ENCODE measurements around the gene DSE. TPM values are rescaled to one million over a fixed set of nuclear protein-coding genes. Genes with fewer than 3 reads are reported as not detected.

DSE gene
- polyA plus RNA-seq, 1 donor, result 16.8 TPM

GRCh38 chr6:116429111-116429510, 58.4 kb downstream of the DSE start:
- no peak overlapping the region for H3K4me3 ChIP-seq (ENCODE audit: low read length)
- H3K36me3 ChIP-seq (ENCODE audit: control insufficient read depth, insufficient read depth, low read length), result peaks cover 2% of the 10 kb centered on the region
- WGBS (ENCODE audit: insufficient coverage, low lambda C conversion rate), result 100% methylated on average over 1 of the region's 2 CpGs
- H3K9me3 ChIP-seq (ENCODE audit: control insufficient read depth, low read depth, low read length), result no peaks in the 10 kb centered on the region
- no peaks in the 10 kb centered on the region for H3K4me1 ChIP-seq (ENCODE audit: control insufficient read depth, insufficient read depth, low read length)
- no peak overlapping the region for H3K27ac ChIP-seq (ENCODE audit: low read length)
- DNase-seq, result no peak
- H3K27me3 ChIP-seq (ENCODE audit: control insufficient read depth, insufficient read depth, low read length), result no peaks in the 10 kb centered on the region

- WGBS (ENCODE audit: insufficient coverage, low lambda C conversion rate), result no CpG with 5 or more reads among the region's 4 CpGs
- peaks cover 2% of the 10 kb centered on the region for H3K36me3 ChIP-seq (ENCODE audit: control insufficient read depth, insufficient read depth, low read length)
Observed at GRCh38 chr6:116430860-116431259, 60.1 kb downstream of the DSE start.

GRCh38 chr6:116431964-116432595, 61.3 kb downstream of the DSE start:
- DNase-seq, result no peak
- Histone ChIP-seq H3K4me3 (ENCODE audit: low read length) (no peak overlapping the region), H3K36me3 (ENCODE audit: control insufficient read depth, insufficient read depth, low read length) (no peaks in the 10 kb centered on the region), H3K27me3 (ENCODE audit: control insufficient read depth, insufficient read depth, low read length) (no peaks in the 10 kb centered on the region), H3K27ac (ENCODE audit: low read length) (no peak overlapping the region), H3K4me1 (ENCODE audit: control insufficient read depth, insufficient read depth, low read length) (no peaks in the 10 kb centered on the region), H3K9me3 (ENCODE audit: control insufficient read depth, low read depth, low read length) (no peaks in the 10 kb centered on the region)

More at GRCh38 chr6:116430860-116431259, 60.1 kb downstream of the DSE start:
- Histone ChIP-seq H3K27me3 (ENCODE audit: control insufficient read depth, insufficient read depth, low read length) (no peaks in the 10 kb centered on the region), H3K9me3 (ENCODE audit: control insufficient read depth, low read depth, low read length) (no peaks in the 10 kb centered on the region), H3K27ac (ENCODE audit: low read length) (no peak overlapping the region), H3K4me1 (ENCODE audit: control insufficient read depth, insufficient read depth, low read length) (no peaks in the 10 kb centered on the region), H3K4me3 (ENCODE audit: low read length) (no peak overlapping the region)
- no peak for DNase-seq

- no peak for DNase-seq
- Histone ChIP-seq H3K27ac (ENCODE audit: low read length) (no peak overlapping the region), H3K27me3 (ENCODE audit: control insufficient read depth, insufficient read depth, low read length) (no peaks in the 10 kb centered on the region), H3K9me3 (ENCODE audit: control insufficient read depth, low read depth, low read length) (no peaks in the 10 kb centered on the region), H3K4me1 (ENCODE audit: control insufficient read depth, insufficient read depth, low read length) (no peaks in the 10 kb centered on the region), H3K4me3 (ENCODE audit: low read length) (no peak overlapping the region), H3K36me3 (ENCODE audit: control insufficient read depth, insufficient read depth, low read length) (no peaks in the 10 kb centered on the region)
- no CpG with 5 or more reads among the region's 4 CpGs for WGBS (ENCODE audit: insufficient coverage, low lambda C conversion rate)
Observed at GRCh38 chr6:116433206-116433712, 62.5 kb downstream of the DSE start.

GRCh38 chr6:116434056-116434725, 63.4 kb downstream of the DSE start:
- Histone ChIP-seq H3K27ac (ENCODE audit: low read length) (no peak overlapping the region), H3K4me1 (ENCODE audit: control insufficient read depth, insufficient read depth, low read length) (no peaks in the 10 kb centered on the region), H3K36me3 (ENCODE audit: control insufficient read depth, insufficient read depth, low read length) (no peaks in the 10 kb centered on the region), H3K4me3 (ENCODE audit: low read length) (no peak overlapping the region), H3K9me3 (ENCODE audit: control insufficient read depth, low read depth, low read length) (no peaks in the 10 kb centered on the region), H3K27me3 (ENCODE audit: control insufficient read depth, insufficient read depth, low read length) (no peaks in the 10 kb centered on the region)
- no peak for DNase-seq
- 80% methylated on average over 1 of the region's 1 CpG for WGBS (ENCODE audit: insufficient coverage, low lambda C conversion rate)

- Histone ChIP-seq H3K27ac (ENCODE audit: low read length) (no peak overlapping the region), H3K27me3 (ENCODE audit: control insufficient read depth, insufficient read depth, low read length) (no peaks in the 10 kb centered on the region)
- 71% methylated on average over 2 of the region's 7 CpGs for WGBS (ENCODE audit: insufficient coverage, low lambda C conversion rate)
Observed at GRCh38 chr6:116436586-116436985, 65.8 kb downstream of the DSE start.

GRCh38 chr6:116437656-116438055, 66.9 kb downstream of the DSE start:
- Histone ChIP-seq H3K36me3 (ENCODE audit: control insufficient read depth, insufficient read depth, low read length) (no peaks in the 10 kb centered on the region), H3K4me1 (ENCODE audit: control insufficient read depth, insufficient read depth, low read length) (no peaks in the 10 kb centered on the region), H3K9me3 (ENCODE audit: control insufficient read depth, low read depth, low read length) (no peaks in the 10 kb centered on the region), H3K27me3 (ENCODE audit: control insufficient read depth, insufficient read depth, low read length) (no peaks in the 10 kb centered on the region), H3K4me3 (ENCODE audit: low read length) (no peak overlapping the region), H3K27ac (ENCODE audit: low read length) (no peak overlapping the region)
- DNase-seq, result no peak

More at GRCh38 chr6:116436586-116436985, 65.8 kb downstream of the DSE start:
- H3K4me1 ChIP-seq (ENCODE audit: control insufficient read depth, insufficient read depth, low read length), result no peaks in the 10 kb centered on the region
- DNase-seq, result no peak
- no peaks in the 10 kb centered on the region for H3K36me3 ChIP-seq (ENCODE audit: control insufficient read depth, insufficient read depth, low read length)
- H3K9me3 ChIP-seq (ENCODE audit: control insufficient read depth, low read depth, low read length), result no peaks in the 10 kb centered on the region
- no peak overlapping the region for H3K4me3 ChIP-seq (ENCODE audit: low read length)

- H3K4me3 ChIP-seq (ENCODE audit: low read length), result no peak overlapping the region
Observed at GRCh38 chr6:116438590-116439448, 68.1 kb downstream of the DSE start.

GRCh38 chr6:116439522-116440051, 68.8 kb downstream of the DSE start:
- no peak for DNase-seq
- Histone ChIP-seq H3K27me3 (ENCODE audit: control insufficient read depth, insufficient read depth, low read length) (no peaks in the 10 kb centered on the region), H3K36me3 (ENCODE audit: control insufficient read depth, insufficient read depth, low read length) (no peaks in the 10 kb centered on the region), H3K27ac (ENCODE audit: low read length) (no peak overlapping the region), H3K9me3 (ENCODE audit: control insufficient read depth, low read depth, low read length) (no peaks in the 10 kb centered on the region), H3K4me1 (ENCODE audit: control insufficient read depth, insufficient read depth, low read length) (no peaks in the 10 kb centered on the region), H3K4me3 (ENCODE audit: low read length) (no peak overlapping the region)
- WGBS (ENCODE audit: insufficient coverage, low lambda C conversion rate), result no CpG with 5 or more reads among the region's 1 CpG

More at GRCh38 chr6:116438590-116439448, 68.1 kb downstream of the DSE start:
- H3K36me3 ChIP-seq (ENCODE audit: control insufficient read depth, insufficient read depth, low read length), result no peaks in the 10 kb centered on the region
- no peak overlapping the region for H3K27ac ChIP-seq (ENCODE audit: low read length)
- no peaks in the 10 kb centered on the region for H3K4me1 ChIP-seq (ENCODE audit: control insufficient read depth, insufficient read depth, low read length)
- no peaks in the 10 kb centered on the region for H3K9me3 ChIP-seq (ENCODE audit: control insufficient read depth, low read depth, low read length)
- H3K27me3 ChIP-seq (ENCODE audit: control insufficient read depth, insufficient read depth, low read length), result no peaks in the 10 kb centered on the region
- 81% methylated on average over 5 of the region's 6 CpGs for WGBS (ENCODE audit: insufficient coverage, low lambda C conversion rate)
- no peak for DNase-seq

GRCh38 chr6:116443105-116443504, 72.4 kb downstream of the DSE start:
- no peaks in the 10 kb centered on the region for H3K9me3 ChIP-seq (ENCODE audit: control insufficient read depth, low read depth, low read length)
- H3K27me3 ChIP-seq (ENCODE audit: control insufficient read depth, insufficient read depth, low read length), result no peaks in the 10 kb centered on the region
- DNase-seq, result no peak
- peaks cover 4% of the 10 kb centered on the region for H3K4me1 ChIP-seq (ENCODE audit: control insufficient read depth, insufficient read depth, low read length)
- no peaks in the 10 kb centered on the region for H3K36me3 ChIP-seq (ENCODE audit: control insufficient read depth, insufficient read depth, low read length)
- WGBS (ENCODE audit: insufficient coverage, low lambda C conversion rate), result no CpG with 5 or more reads among the region's 2 CpGs
- H3K27ac ChIP-seq (ENCODE audit: low read length), result no peak overlapping the region
- no peak overlapping the region for H3K4me3 ChIP-seq (ENCODE audit: low read length)
